ENCODE measurements around the gene TMEM258. TPM values are rescaled to one million over a fixed set of nuclear protein-coding genes. Genes with fewer than 3 reads are reported as not detected.
A peak's percentile ranks its signal among the peaks of the same experiment; 100 is the strongest.

TMEM258 gene
- total and polyA plus RNA-seq, 4 donors, result 31.0 to 136 (median 98.7) TPM

DNA sequence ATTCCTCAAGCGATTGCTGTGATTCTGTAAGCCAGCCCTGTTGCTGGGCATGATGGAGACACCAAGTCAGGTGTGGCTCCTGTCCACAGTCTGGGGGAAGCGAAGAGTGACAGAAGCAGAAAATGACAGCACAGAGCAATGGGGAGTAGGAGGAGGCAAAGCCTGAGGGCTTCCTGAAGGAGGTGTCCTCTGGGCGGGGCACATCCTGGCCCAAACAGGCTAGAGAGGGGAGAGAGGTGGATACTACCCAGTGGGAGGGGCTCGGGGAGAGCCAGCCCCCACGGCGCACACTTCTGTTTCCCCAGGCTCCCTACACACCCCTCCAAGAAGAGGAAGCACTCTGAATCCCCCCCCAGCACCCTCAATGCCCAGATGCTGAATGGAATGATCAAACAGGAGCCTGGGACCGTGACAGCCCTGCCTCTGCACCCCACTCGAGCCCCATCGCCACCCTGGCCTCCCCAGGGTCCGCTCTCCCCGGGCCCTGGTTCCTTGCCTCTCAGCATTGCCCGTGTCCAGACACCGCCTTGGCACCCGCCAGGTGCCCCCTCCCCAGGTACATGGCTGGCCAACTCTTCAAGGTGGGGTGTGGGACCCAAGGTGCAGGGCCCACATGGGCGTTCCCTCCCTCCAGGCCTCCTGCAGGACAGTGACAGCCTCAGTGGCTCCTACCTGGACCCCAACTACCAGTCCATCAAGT lies 21.1 kb downstream of the TMEM258 start (continued):
- TF ChIP-seq, protein P1, sequence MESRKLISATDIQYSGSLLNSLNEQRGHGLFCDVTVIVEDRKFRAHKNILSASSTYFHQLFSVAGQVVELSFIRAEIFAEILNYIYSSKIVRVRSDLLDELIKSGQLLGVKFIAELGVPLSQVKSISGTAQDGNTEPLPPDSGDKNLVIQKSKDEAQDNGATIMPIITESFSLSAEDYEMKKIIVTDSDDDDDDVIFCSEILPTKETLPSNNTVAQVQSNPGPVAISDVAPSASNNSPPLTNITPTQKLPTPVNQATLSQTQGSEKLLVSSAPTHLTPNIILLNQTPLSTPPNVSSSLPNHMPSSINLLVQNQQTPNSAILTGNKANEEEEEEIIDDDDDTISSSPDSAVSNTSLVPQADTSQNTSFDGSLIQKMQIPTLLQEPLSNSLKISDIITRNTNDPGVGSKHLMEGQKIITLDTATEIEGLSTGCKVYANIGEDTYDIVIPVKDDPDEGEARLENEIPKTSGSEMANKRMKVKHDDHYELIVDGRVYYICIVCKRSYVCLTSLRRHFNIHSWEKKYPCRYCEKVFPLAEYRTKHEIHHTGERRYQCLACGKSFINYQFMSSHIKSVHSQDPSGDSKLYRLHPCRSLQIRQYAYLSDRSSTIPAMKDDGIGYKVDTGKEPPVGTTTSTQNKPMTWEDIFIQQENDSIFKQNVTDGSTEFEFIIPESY (IDR thresholded peaks at IDR 0.05), result no peak
- no peak for TF ChIP-seq HNF4A (conservative IDR thresholded peaks at IDR 0.05)
- TF ChIP-seq JUND (IDR thresholded peaks at IDR 0.05), result no peak
- no peak for TF ChIP-seq FOXA1 (IDR thresholded peaks at IDR 0.05)

DNA sequence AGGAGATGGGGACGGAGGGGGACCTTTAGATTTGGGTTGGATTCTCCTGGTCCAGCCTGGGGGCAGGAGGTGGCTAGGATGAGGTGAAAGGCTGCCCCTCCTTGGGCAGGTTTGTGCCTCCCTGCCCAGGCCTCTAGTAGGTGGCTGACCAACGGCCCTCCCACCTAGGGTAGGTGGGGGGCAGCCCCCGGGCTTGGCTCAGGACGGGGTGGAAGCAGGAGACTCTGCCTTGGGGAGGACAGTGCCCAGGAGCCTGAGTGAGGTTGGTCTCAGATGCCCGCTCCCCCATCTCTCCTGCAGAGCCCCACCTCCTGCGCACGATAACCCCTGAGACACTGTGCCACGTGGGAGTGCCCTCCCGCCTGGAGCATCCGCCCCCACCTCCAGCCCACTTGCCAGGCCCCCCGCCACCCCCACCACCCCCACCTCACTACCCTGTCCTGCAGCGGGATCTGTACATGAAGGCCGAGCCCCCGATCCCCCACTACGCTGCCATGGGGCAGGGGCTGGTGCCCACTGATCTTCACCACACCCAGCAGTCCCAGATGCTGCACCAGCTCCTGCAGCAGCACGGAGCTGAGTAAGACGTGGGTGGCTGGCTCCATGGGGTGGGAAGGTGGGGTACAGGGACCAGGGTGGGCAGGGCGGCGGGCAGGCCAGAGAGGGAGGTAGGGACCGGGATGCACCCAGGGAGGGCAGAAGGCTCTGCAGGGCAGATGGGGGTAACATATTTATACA lies 22.3 kb downstream of the TMEM258 start:
- H3K4me1 ChIP-seq (ENCODE audit: control insufficient read depth in 4 of 4, insufficient read depth in 4 of 4, low read length in 3 of 4), result peaks cover 16 to 48% (median 34%) of the 10 kb centered on the region in 4 donors
- H3K27ac ChIP-seq (ENCODE audit: low read depth in 1 of 2, low read length in 2 of 2), result no peak overlapping the region
- DNase-seq (ENCODE audit: low spot score), result no peak
- H3K4me3 ChIP-seq (ENCODE audit: low read depth in 1 of 3, low read length in 3 of 3), result no peak overlapping the region
- TF ChIP-seq FOXA1 (IDR thresholded peaks at IDR 0.05), result no peak
- TF ChIP-seq NR2F2 (IDR thresholded peaks at IDR 0.05), result no peak
- TF ChIP-seq, protein P2, sequence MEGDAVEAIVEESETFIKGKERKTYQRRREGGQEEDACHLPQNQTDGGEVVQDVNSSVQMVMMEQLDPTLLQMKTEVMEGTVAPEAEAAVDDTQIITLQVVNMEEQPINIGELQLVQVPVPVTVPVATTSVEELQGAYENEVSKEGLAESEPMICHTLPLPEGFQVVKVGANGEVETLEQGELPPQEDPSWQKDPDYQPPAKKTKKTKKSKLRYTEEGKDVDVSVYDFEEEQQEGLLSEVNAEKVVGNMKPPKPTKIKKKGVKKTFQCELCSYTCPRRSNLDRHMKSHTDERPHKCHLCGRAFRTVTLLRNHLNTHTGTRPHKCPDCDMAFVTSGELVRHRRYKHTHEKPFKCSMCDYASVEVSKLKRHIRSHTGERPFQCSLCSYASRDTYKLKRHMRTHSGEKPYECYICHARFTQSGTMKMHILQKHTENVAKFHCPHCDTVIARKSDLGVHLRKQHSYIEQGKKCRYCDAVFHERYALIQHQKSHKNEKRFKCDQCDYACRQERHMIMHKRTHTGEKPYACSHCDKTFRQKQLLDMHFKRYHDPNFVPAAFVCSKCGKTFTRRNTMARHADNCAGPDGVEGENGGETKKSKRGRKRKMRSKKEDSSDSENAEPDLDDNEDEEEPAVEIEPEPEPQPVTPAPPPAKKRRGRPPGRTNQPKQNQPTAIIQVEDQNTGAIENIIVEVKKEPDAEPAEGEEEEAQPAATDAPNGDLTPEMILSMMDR (IDR thresholded peaks at IDR 0.05; ENCODE audit: low read depth, low read length, missing input control), result no peak
- no peak for TF ChIP-seq RAD21 (IDR thresholded peaks at IDR 0.05)
- no peak for TF ChIP-seq SP1 (IDR thresholded peaks at IDR 0.05)
- no peak for TF ChIP-seq RXRA (IDR thresholded peaks at IDR 0.05)
- TF ChIP-seq, protein P3, sequence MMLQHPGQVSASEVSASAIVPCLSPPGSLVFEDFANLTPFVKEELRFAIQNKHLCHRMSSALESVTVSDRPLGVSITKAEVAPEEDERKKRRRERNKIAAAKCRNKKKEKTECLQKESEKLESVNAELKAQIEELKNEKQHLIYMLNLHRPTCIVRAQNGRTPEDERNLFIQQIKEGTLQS (IDR thresholded peaks at IDR 0.05), result no peak
- TF ChIP-seq JUND (IDR thresholded peaks at IDR 0.05), result no peak
- TF ChIP-seq FOXA2 (IDR thresholded peaks at IDR 0.05), result no peak
- TF ChIP-seq, protein P4, sequence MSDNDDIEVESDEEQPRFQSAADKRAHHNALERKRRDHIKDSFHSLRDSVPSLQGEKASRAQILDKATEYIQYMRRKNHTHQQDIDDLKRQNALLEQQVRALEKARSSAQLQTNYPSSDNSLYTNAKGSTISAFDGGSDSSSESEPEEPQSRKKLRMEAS (IDR thresholded peaks at IDR 0.05), result no peak
- H3K27me3 ChIP-seq (ENCODE audit: control insufficient read depth in 4 of 4, insufficient read depth in 4 of 4, low read length in 3 of 4), result no peaks in the 10 kb centered on the region
- no peaks in the 10 kb centered on the region for H3K9me3 ChIP-seq (ENCODE audit: control insufficient read depth in 4 of 4, low read length in 3 of 4)
- H3K9ac ChIP-seq (ENCODE audit: low read depth in 1 of 2, low read length in 2 of 2), result no peak overlapping the region
- no peaks in the 10 kb centered on the region for H3K36me3 ChIP-seq (ENCODE audit: control insufficient read depth in 4 of 4, insufficient read depth in 3 of 4, low read depth in 1 of 4, low read length in 3 of 4)
- 91% methylated on average over 20 of the region's 20 CpGs for WGBS

DNA sequence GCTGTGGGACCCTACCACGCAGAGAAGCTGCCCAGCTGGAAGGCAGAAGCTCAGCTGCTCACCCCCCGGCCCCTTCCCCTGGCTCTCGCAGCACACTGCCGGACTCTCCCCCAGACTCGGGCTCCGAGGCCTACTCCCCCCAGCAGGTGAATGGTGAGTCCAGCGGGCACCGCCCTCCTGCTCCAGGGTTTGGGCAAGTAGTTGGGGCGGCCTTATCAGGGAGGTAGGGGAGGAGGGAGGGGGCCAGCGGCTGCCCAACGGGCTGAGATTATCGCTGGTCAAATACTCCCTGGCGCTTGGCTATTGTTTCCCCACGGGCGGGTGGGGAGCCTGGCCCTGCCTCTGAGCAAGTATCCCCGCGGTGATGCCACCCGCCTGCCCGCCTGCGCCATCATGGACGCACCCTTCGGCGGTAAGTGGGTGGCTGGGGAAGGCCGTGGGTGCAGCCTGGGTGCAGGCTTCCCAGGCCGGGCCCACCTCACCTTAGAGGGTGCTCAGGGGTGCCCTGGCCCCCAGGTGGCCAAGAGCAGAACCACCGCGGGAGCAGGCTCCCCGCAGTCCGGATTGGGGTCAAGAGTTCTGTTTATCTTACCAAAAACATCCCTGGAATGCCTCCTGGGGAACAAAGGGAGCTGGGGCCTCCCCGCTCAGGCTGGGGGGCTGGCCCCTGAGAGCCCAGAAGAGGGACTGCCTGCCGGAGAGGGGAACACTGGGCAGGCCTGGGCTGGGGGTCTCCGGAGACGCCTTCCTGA lies 23.1 kb downstream of the TMEM258 start:
- DNase-seq (ENCODE audit: low spot score), result no peak
- no peak overlapping the region for H3K4me3 ChIP-seq (ENCODE audit: low read depth in 1 of 3, low read length in 3 of 3)
- no peaks in the 10 kb centered on the region for H3K36me3 ChIP-seq (ENCODE audit: control insufficient read depth in 4 of 4, insufficient read depth in 3 of 4, low read depth in 1 of 4, low read length in 3 of 4)
- peak overlapping the region; percentile 13 to 74 for H3K27ac ChIP-seq (ENCODE audit: low read depth in 1 of 2, low read length in 2 of 2)
- peaks cover 16 to 55% (median 40%) of the 10 kb centered on the region in 4 donors for H3K4me1 ChIP-seq (ENCODE audit: control insufficient read depth in 4 of 4, insufficient read depth in 4 of 4, low read length in 3 of 4)
- no peaks in the 10 kb centered on the region for H3K9me3 ChIP-seq (ENCODE audit: control insufficient read depth in 4 of 4, low read length in 3 of 4)
- H3K9ac ChIP-seq (ENCODE audit: low read depth in 1 of 2, low read length in 2 of 2), result no peak overlapping the region
- H3K27me3 ChIP-seq (ENCODE audit: control insufficient read depth in 4 of 4, insufficient read depth in 4 of 4, low read length in 3 of 4), result no peaks in the 10 kb centered on the region
- WGBS, result 76% methylated on average over 33 of the region's 33 CpGs
- TF ChIP-seq HNF4A (conservative IDR thresholded peaks at IDR 0.05) (no peak), EGR1 (IDR thresholded peaks at IDR 0.05; ENCODE audit: low read depth in 2 of 2) (no peak), RXRA (IDR thresholded peaks at IDR 0.05) (no peak), YY1 (IDR thresholded peaks at IDR 0.05) (no peak), SP1 (IDR thresholded peaks at IDR 0.05) (no peak), NR2F2 (IDR thresholded peaks at IDR 0.05) (no peak), TAF1 (conservative IDR thresholded peaks at IDR 0.05) (no peak), RAD21 (IDR thresholded peaks at IDR 0.05) (no peak), GABPA (IDR thresholded peaks at IDR 0.05 in 1 of 2, conservative IDR thresholded peaks at IDR 0.05 in 1 of 2) (no peak), FOXA1 (IDR thresholded peaks at IDR 0.05) (no peak), FOXA2 (IDR thresholded peaks at IDR 0.05) (no peak)
- TF ChIP-seq, protein P2 (IDR thresholded peaks at IDR 0.05; ENCODE audit: low read depth, low read length, missing input control), result no peak
- TF ChIP-seq, protein P3 (IDR thresholded peaks at IDR 0.05), result no peak
- TF ChIP-seq, protein P1 (IDR thresholded peaks at IDR 0.05), result no peak
- TF ChIP-seq, protein P4 (IDR thresholded peaks at IDR 0.05), result no peak
